GM12878 (cell line): ENCODE results near the gene DERL2. TPM values are rescaled to one million over a fixed set of nuclear protein-coding genes. Genes with fewer than 3 reads are reported as not detected.

Source experiments
- ATAC-seq: fragments of 200-7000 bp; cut with Tn5 transposase; 3 replicates; pipeline ENCODE4 v1.9.1; 2020; ENCODE audit warnings: mild to moderate bottlenecking, moderate library complexity
- BruUV-seq: library from RNA; stranded (reverse); fragments of 400-500 nt; replicated peaks from 2 replicates; lab custom pipeline; 2021; lab: Mats Ljungman, UMichigan
- CTCF ChIA-PET: fragments of 300-600 bp; sonication (Branson Sonifier 250); formaldehyde crosslinking; extraction: SDS; loops from one replicate; lab custom pipeline; 2021; ENCODE audit warnings: inconsistent platforms; lab: Yijun Ruan, JAX
- POLR2A ChIA-PET: fragments of 350-600 bp; formaldehyde crosslinking; extraction: SDS; loops from one replicate; lab custom pipeline; 2021; ENCODE audit warnings: inconsistent platforms; lab: Charles Lee
- RAD21 ChIA-PET: fragments of 300-600 bp; sonication (Branson Sonifier 250); formaldehyde crosslinking; loops from one replicate; lab custom pipeline; 2023; ENCODE audit warnings: antibody characterized with exemption; ENCODE audit not compliant: unreplicated experiment; lab: Charles Lee
- SMC1A ChIA-PET: fragments of 300-600 bp; sonication (Branson Sonifier 250); formaldehyde crosslinking; loops from one replicate; lab custom pipeline; 2023; ENCODE audit not compliant: unreplicated experiment, uncharacterized antibody; lab: Charles Lee
- DNase-seq: peaks from one replicate; pipeline ENCODE4 v3.0.0-alpha.2; 2011; ENCODE audit warnings: low read depth, low spot score
- FAIRE-seq: peaks from 3 replicates; lab custom pipeline; 2011; peaks lifted over from hg19 to GRCh38; lab: Jason Lieb, UNC
- H2AFZ ChIP-seq: 2 replicates; pipeline ENCODE4 v1.6.0; 2011; ENCODE audit warnings: low read depth, low read length, control low read depth; ENCODE audit not compliant: control insufficient read depth
- H3K27ac ChIP-seq: 2 replicates; pipeline ENCODE4 v1.5.1; 2011; ENCODE audit warnings: control low read depth; ENCODE audit not compliant: control insufficient read depth, insufficient read depth
- H3K27me3 ChIP-seq, 2 experiments: replicated peaks in 1 of 2; 2 replicates each; pipeline versions ENCODE4 v1.6.0 to v1.6.1; 2011; ENCODE audit warnings: low read length in 1 of 2; ENCODE audit not compliant: control insufficient read depth in 2 of 2, insufficient read depth in 2 of 2
- H3K36me3 ChIP-seq, 2 experiments: 2 replicates each; pipeline ENCODE4 v1.5.1; 2011; ENCODE audit warnings: low read length in 1 of 2; ENCODE audit not compliant: control insufficient read depth in 2 of 2, insufficient read depth in 2 of 2
- H3K4me1 ChIP-seq: 2 replicates; pipeline ENCODE4 v1.6.1; 2011; ENCODE audit warnings: mild to moderate bottlenecking, low read length, moderate library complexity, mixed read lengths; ENCODE audit not compliant: control insufficient read depth, insufficient read depth
- H3K4me2 ChIP-seq: 2 replicates; pipeline ENCODE4 v1.6.0; 2011; ENCODE audit warnings: control low read depth; ENCODE audit not compliant: control insufficient read depth, insufficient read depth
- H3K4me3 ChIP-seq: fragments of 200-600 bp; sonication (generic); 2 replicates; pipeline ENCODE4 v1.5.1; 2016
- H3K79me2 ChIP-seq: 2 replicates; pipeline ENCODE4 v1.6.0; 2011; ENCODE audit warnings: low read length; ENCODE audit not compliant: control insufficient read depth, insufficient read depth
- H3K9ac ChIP-seq: 2 replicates; pipeline ENCODE4 v1.8.0; 2011; ENCODE audit warnings: low read length, control low read depth, mixed read lengths; ENCODE audit not compliant: control insufficient read depth, insufficient read depth
- H3K9me3 ChIP-seq: replicated peaks from 3 replicates; pipeline ENCODE4 v1.5.1; 2011; ENCODE audit warnings: mild to moderate bottlenecking, low read length; ENCODE audit not compliant: control insufficient read depth, insufficient read depth
- H4K20me1 ChIP-seq: 2 replicates; pipeline ENCODE4 v1.6.0; 2011; ENCODE audit not compliant: control insufficient read depth, insufficient read depth
- ATF7 ChIP-seq: fragments of 450-650 bp; IDR thresholded peaks from 2 replicates; pipeline ENCODE4 v1.6.1; 2016; ENCODE audit warnings: low read depth, mild to moderate bottlenecking
- CHD2 ChIP-seq: IDR thresholded peaks from 2 replicates; pipeline ENCODE4 v1.6.1; 2011; ENCODE audit warnings: low read depth, low read length, improper control_type of control experiment, borderline replicate concordance
- CHD4 ChIP-seq: fragments of 200-600 bp; sonication (generic); IDR thresholded peaks from 2 replicates; pipeline ENCODE4 v1.6.1; 2016; ENCODE audit warnings: mild to moderate bottlenecking
- EZH2 ChIP-seq: IDR thresholded peaks from 2 replicates; pipeline ENCODE4 v1.6.1; 2012; ENCODE audit warnings: low read depth, mild to moderate bottlenecking, control low read depth, inconsistent platforms, low read length, borderline replicate concordance; ENCODE audit not compliant: control insufficient read depth
- FOXK2 ChIP-seq: fragments of 450-650 bp; IDR thresholded peaks from 2 replicates; pipeline ENCODE4 v1.6.1; 2017; ENCODE audit warnings: mild to moderate bottlenecking, moderate library complexity
- MAX ChIP-seq: IDR thresholded peaks from 2 replicates; pipeline ENCODE4 v1.6.1; 2012; ENCODE audit warnings: low read depth, low read length, improper control_type of control experiment
- MTA3 ChIP-seq: IDR thresholded peaks from 2 replicates; pipeline ENCODE4 v1.6.1; 2012; ENCODE audit warnings: low read length, inconsistent platforms, borderline replicate concordance
- NFIC ChIP-seq: IDR thresholded peaks from 2 replicates; pipeline ENCODE4 v1.6.1; 2012; ENCODE audit warnings: low read depth, mild to moderate bottlenecking, inconsistent platforms, low read length, moderate library complexity
- NR2F1 ChIP-seq: fragments of 450-650 bp; conservative IDR thresholded peaks from 2 replicates; pipeline ENCODE4 v1.6.1; 2017; ENCODE audit warnings: mild to moderate bottlenecking
- POLR2A ChIP-seq: IDR thresholded peaks from 2 replicates; pipeline ENCODE4 v1.6.1; 2011; ENCODE audit warnings: low read depth, mild to moderate bottlenecking, low read length
- SP1 ChIP-seq: IDR thresholded peaks from one replicate; pipeline ENCODE4 v1.6.1; 2011; ENCODE audit warnings: low read depth, low read length
- TAF1 ChIP-seq: IDR thresholded peaks from 2 replicates; pipeline ENCODE4 v1.6.1; 2011; ENCODE audit warnings: mild to moderate bottlenecking, low read depth, low read length, borderline replicate concordance
- ZBTB33 ChIP-seq: fragments of 450-650 bp; IDR thresholded peaks from 2 replicates; pipeline ENCODE4 v1.6.1; 2017; ENCODE audit warnings: mild to moderate bottlenecking
- WGBS: methylation state at CpG from one replicate; pipeline ENCODE4 v1.1.6; 2016; ENCODE audit warnings: low lambda C conversion rate; ENCODE audit not compliant: insufficient replicate concordance, insufficient coverage; ENCODE audit errors: missing lambda C conversion rate; 5-methylcytosine and 5-hydroxymethylcytosine counted together
- in situ Hi-C: fragments of 300-500 bp; cut with MboI; formaldehyde crosslinking; loops from 9 replicates; pipeline ENCODE4 v1.14.3; 2018; ENCODE audit warnings: mixed read lengths
- intact Hi-C: fragments of 100-400 bp; cut with micrococcal nuclease; formaldehyde crosslinking; loops from one replicate; pipeline ENCODE4 v1.14.2; 2022; ENCODE audit not compliant: unreplicated experiment
- polyA plus RNA-seq, 11 experiments: library from polyadenylated mRNA; depleted of rRNA in 4 of 11; unstranded in 6 of 11; stranded (reverse) in 5 of 11; fragments of >200 nt; fragmentation: Nextera tagmentation in 4 of 11; fragmentation: Illumina TruSeq in 1 of 11; extraction: Ambion mirVana in 4 of 11; extraction: Trizol in 1 of 11; gene quantifications; 1 replicate in 1 of 11; 2 replicates in 10 of 11; pipeline versions ENCODE4 v1.2.1 to v1.2.3, GENCODE V29; 2011 to 2016; ENCODE audit warnings: inconsistent platforms in 2 of 11, missing spikeins in 2 of 11, low read depth in 1 of 11
- total RNA-seq, 4 experiments: library from RNA; depleted of rRNA in 3 of 4; stranded (reverse); fragments of >200 nt in 3 of 4; fragmentation: Illumina TruSeq in 1 of 4; extraction: Trizol in 1 of 4; gene quantifications; 2 replicates each; pipeline versions ENCODE4 v1.2.1 to v1.2.3, GENCODE V29; 2013 to 2021
- TF ChIP-seq, protein P1 (sequence below): IDR thresholded peaks from 2 replicates; pipeline ENCODE4 v1.6.1; 2012; ENCODE audit warnings: low read length, inconsistent platforms
- TF ChIP-seq, protein P2 (sequence below): fragments of 450-650 bp; IDR thresholded peaks from 2 replicates; pipeline ENCODE4 v1.6.1; 2017; ENCODE audit warnings: low read depth, mild to moderate bottlenecking, moderate library complexity
- TF ChIP-seq, protein P3 (sequence below): IDR thresholded peaks from 2 replicates; pipeline ENCODE4 v1.6.1; 2011; ENCODE audit warnings: borderline replicate concordance, low read depth, mild to moderate bottlenecking, moderate library complexity, low read length; ENCODE audit not compliant: insufficient read depth, poor library complexity, severe bottlenecking

The DERL2 gene
- total and polyA plus RNA-seq, 10 of the 15 experiments (the other 5 are each of a cell fraction or from before 2014, with no cell fraction given): 40.5 to 236 (median 69.3) TPM

- POLR2A ChIA-PET: interaction anchor here (1.0 to 1.4 kb wide), 6 partner anchors 9 to 145 kb away, joined by 3 to 13 read pairs (median 5); partner anchors contain the start of genes DHX33, NLRP1, NUP88 and RPAIN
- in situ Hi-C loops: no loop called here
- TF ChIP-seq TAF1 (peak; percentile 74), NFIC (no peak; the same call in 1 of the 2 replicates), NR2F1 (peak; percentile 83), EZH2 (no peak), MTA3 (no peak), SP1 (peak; percentile 47), CHD4 (no peak), POLR2A (peak; percentile 95), FOXK2 (no peak), MAX (peak; percentile 94), CHD2 (0 out of 2 replicates have a peak, but pooled peaks have one; percentile 34), ZBTB33 (no peak), ATF7 (no peak)
- TF ChIP-seq, protein P1, sequence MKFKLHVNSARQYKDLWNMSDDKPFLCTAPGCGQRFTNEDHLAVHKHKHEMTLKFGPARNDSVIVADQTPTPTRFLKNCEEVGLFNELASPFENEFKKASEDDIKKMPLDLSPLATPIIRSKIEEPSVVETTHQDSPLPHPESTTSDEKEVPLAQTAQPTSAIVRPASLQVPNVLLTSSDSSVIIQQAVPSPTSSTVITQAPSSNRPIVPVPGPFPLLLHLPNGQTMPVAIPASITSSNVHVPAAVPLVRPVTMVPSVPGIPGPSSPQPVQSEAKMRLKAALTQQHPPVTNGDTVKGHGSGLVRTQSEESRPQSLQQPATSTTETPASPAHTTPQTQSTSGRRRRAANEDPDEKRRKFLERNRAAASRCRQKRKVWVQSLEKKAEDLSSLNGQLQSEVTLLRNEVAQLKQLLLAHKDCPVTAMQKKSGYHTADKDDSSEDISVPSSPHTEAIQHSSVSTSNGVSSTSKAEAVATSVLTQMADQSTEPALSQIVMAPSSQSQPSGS: no peak
- TF ChIP-seq, protein P2, sequence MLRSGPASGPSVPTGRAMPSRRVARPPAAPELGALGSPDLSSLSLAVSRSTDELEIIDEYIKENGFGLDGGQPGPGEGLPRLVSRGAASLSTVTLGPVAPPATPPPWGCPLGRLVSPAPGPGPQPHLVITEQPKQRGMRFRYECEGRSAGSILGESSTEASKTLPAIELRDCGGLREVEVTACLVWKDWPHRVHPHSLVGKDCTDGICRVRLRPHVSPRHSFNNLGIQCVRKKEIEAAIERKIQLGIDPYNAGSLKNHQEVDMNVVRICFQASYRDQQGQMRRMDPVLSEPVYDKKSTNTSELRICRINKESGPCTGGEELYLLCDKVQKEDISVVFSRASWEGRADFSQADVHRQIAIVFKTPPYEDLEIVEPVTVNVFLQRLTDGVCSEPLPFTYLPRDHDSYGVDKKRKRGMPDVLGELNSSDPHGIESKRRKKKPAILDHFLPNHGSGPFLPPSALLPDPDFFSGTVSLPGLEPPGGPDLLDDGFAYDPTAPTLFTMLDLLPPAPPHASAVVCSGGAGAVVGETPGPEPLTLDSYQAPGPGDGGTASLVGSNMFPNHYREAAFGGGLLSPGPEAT: peak; percentile 58; the same call in 1 of the 2 replicates
- TF ChIP-seq, protein P3, sequence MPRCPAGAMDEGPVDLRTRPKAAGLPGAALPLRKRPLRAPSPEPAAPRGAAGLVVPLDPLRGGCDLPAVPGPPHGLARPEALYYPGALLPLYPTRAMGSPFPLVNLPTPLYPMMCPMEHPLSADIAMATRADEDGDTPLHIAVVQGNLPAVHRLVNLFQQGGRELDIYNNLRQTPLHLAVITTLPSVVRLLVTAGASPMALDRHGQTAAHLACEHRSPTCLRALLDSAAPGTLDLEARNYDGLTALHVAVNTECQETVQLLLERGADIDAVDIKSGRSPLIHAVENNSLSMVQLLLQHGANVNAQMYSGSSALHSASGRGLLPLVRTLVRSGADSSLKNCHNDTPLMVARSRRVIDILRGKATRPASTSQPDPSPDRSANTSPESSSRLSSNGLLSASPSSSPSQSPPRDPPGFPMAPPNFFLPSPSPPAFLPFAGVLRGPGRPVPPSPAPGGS: no peak
Measured at GRCh38 chr17:5438716-5439445, 47.1 kb downstream of the DERL2 start, which contains the start of gene C1QBP. Gene C1QBP (minus strand): TSS chr17:5439155. CDS start chr17:5439073, 82 bp downstream.

More at GRCh38 chr17:5438716-5439445, 47.1 kb downstream of the DERL2 start, which contains the start of gene C1QBP:
- H3K9me3 ChIP-seq: no peaks in the 10 kb centered on the region
- WGBS: 1% methylated on average over 74 of the region's 75 CpGs
- DNase-seq: peak; percentile 71
- BruUV-seq: no TSS peak
- H3K4me3 ChIP-seq: peak within 1 kb of the TSS; percentile 81
- peaks cover 9% of the 10 kb centered on the region; the same call in 1 of the 2 replicates for H3K4me1 ChIP-seq
- H2AFZ ChIP-seq: peak within 1 kb of the TSS; percentile 86
- peak within 1 kb of the TSS; percentile 83 for H3K4me2 ChIP-seq
- peak; percentile 94 for ATAC-seq
- RAD21 ChIA-PET: interaction anchor here (0.6 to 2.8 kb wide), 14 partner anchors 21 to 360 kb away, joined by 3 to 17 read pairs (median 3); partner anchors contain the start of genes DERL2, MIS12, NUP88 and RPAIN
- intact Hi-C loops: loop anchor here (1.0 to 5.0 kb wide), 2 partner anchors 190 to 242 kb away; no protein-coding TSS in a partner anchor
- peaks cover 17 to 25% of the 10 kb centered on the region in 2 experiments for H3K36me3 ChIP-seq
- peaks cover 38% of the 10 kb centered on the region for H3K79me2 ChIP-seq
- no peaks in the 10 kb centered on the region for H4K20me1 ChIP-seq
- H3K9ac ChIP-seq: peak within 1 kb of the TSS; percentile 91
- SMC1A ChIA-PET: interaction anchor here (0.9 to 2.9 kb wide), 12 partner anchors 16 to 376 kb away, joined by 3 to 12 read pairs (median 4); partner anchors contain the start of gene ZNF232
- peak within 1 kb of the TSS; percentile 82 for H3K27ac ChIP-seq
- peak; percentile 86 for FAIRE-seq
- CTCF ChIA-PET: interaction anchor here (0.6 to 4.5 kb wide), 41 partner anchors 10 to 529 kb away, joined by 3 to 55 read pairs (median 5); partner anchors contain the start of genes DERL2, MIS12, NUP88 and SPAG7
- no peaks in the 10 kb centered on the region for H3K27me3 ChIP-seq
